Mammary epithelial cell (primary cell): ENCODE results near the gene CCDC85B.

ENCODE experiments used
- CTCF ChIP-seq, 2 donors: IDR thresholded peaks in 1 of 2; conservative IDR thresholded peaks in 1 of 2; 2 replicates each; pipeline ENCODE4 v1.5.1; 2011 to 2012; ENCODE audit warnings: inconsistent platforms in 2 of 2, low read length in 2 of 2, mild to moderate bottlenecking in 2 of 2, control low read depth in 1 of 2, low read depth in 1 of 2; ENCODE audit not compliant: insufficient read depth in 1 of 2; ENCODE audit errors: extremely low read depth in 1 of 2
- EZH2 ChIP-seq: IDR thresholded peaks from 2 replicates; pipeline ENCODE4 v1.6.1; 2012; ENCODE audit warnings: low read length, inconsistent platforms, borderline replicate concordance

GRCh38 chr11:65932558-65932919 is 42.1 kb downstream of the CCDC85B start:
- TF ChIP-seq CTCF (conservative IDR thresholded peaks at IDR 0.05 in 1 of 2, IDR thresholded peaks at IDR 0.05 in 1 of 2; ENCODE audit: extremely low read depth in 1 of 2, insufficient read depth in 1 of 2, low read depth in 1 of 2, low read length in 2 of 2) (no peak), EZH2 (no peak)
